ENCODE results near the gene IL1RAPL1. TPM values are rescaled to one million over a fixed set of nuclear protein-coding genes. Genes with fewer than 3 reads are reported as not detected.
A peak's percentile ranks its signal among the peaks of the same experiment; 100 is the strongest.

IL1RAPL1 gene
- polyA plus RNA-seq, 1 donor from 2014 or later: not detected

DNA sequence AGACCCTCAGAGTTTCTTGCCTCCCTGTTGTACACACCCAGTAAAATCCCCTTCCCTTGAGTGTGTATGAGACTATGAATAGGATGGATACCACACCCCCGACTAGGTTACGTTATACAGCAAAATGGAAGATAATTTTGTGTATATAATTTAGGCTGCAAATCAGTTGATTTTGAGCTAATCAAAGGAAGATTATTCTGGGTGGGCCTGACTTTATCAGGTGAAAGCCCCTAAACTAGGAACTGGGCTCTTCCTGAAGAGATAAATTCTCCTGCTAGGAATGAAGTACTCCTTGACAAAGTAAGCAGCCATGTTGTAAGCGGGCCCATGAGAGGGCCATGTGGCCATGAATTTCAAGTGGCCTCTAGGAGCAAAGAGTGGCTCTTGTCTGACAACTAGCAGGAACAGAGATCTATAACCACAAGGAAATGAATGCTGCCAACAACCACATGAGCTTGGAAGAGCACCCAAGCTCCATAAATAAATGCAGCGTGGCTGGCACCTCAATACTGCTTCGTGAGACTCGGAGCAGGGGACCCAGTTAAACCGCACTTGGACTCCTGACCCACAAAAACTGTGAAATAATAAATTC lies 646.4 kb downstream of the IL1RAPL1 start:
- H3K27me3 Mint-ChIP-seq: no peaks in the 10 kb centered on the region
- peaks cover 0 to 3% (median 1%) of the 10 kb centered on the region in 3 donors for H3K9me3 Mint-ChIP-seq
- H3K4me1 Mint-ChIP-seq: no peaks in the 10 kb centered on the region
- no peak overlapping the region for H3K4me3 Mint-ChIP-seq
- H3K27ac Mint-ChIP-seq: no peak overlapping the region
- no peaks in the 10 kb centered on the region for H3K36me3 Mint-ChIP-seq

DNA sequence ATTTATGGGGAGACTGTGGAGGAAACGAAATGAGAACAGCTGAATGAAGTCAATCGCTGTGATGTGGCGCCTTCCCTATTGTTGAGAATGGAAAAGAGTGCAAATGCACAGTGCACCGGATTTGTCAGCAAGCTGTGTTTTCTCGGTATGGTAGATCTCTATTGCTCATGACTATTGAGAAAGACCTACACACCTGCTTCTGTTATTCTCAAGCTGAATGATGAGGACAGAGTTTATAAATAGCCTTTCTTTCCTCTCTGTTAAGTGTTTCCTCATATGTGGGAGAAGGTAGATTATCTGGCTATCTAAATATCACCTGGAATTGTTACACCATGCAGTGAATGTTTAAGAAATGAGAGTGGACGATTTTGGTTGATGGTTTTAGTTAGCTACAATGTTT lies 650.7 kb downstream of the IL1RAPL1 start:
- Mint-ChIP-seq H3K27ac (no peak overlapping the region), H3K36me3 (no peaks in the 10 kb centered on the region), H3K4me3 (no peak overlapping the region), H3K27me3 (no peaks in the 10 kb centered on the region), H3K4me1 (no peaks in the 10 kb centered on the region), H3K9me3 (peaks cover 0 to 5% (median 1%) of the 10 kb centered on the region in 3 donors)

DNA sequence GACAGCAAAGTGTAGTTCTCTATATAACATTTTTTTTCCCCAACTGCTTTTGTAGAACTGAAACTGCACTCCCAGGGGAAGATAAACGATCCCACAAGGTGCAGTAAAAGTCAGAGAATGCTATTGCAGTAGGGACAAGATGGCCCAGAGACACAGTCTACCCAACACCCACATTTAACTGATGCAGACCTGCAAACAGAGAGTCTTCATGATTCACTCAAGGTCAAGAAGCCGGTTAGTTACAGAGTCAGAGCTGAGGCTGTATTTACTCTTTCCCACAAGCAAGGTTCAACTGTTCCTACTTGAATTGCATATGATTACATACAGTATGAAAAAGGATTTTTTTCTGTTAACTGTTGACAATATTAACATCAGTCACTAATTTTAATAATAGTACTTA lies 654.6 kb downstream of the IL1RAPL1 start:
- no peak overlapping the region for H3K4me3 Mint-ChIP-seq
- no peak overlapping the region for H3K27ac Mint-ChIP-seq
- no peaks in the 10 kb centered on the region for H3K36me3 Mint-ChIP-seq
- peaks cover 0 to 6% (median 4%) of the 10 kb centered on the region in 3 donors for H3K9me3 Mint-ChIP-seq
- H3K27me3 Mint-ChIP-seq: no peaks in the 10 kb centered on the region
- H3K4me1 Mint-ChIP-seq: no peaks in the 10 kb centered on the region

DNA sequence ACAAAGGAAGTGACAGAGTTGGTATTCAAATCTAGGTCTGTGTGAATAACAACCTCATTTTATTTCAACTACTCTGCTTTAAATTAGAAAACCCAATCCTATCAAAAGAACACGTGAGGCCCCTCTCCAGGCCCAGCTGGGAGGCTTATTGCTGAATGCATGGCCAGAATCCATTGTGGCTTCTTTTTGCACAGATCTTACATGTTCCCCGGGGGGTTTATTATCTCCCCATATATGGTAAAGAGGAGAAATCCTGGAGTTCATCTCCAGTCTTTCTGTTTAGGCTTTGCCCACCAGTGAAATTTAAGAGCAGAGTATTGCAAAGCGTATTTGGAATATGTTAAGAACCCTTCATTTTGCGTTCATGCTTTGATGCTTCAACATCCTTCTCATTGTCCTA lies 655.6 kb downstream of the IL1RAPL1 start:
- Mint-ChIP-seq H3K9me3 (peaks cover 0 to 5% (median 2%) of the 10 kb centered on the region in 3 donors), H3K36me3 (no peaks in the 10 kb centered on the region), H3K27me3 (no peaks in the 10 kb centered on the region), H3K4me1 (peaks cover 0 to 2% (median 0%) of the 10 kb centered on the region in 3 donors), H3K27ac (no peak overlapping the region), H3K4me3 (no peak overlapping the region)

DNA sequence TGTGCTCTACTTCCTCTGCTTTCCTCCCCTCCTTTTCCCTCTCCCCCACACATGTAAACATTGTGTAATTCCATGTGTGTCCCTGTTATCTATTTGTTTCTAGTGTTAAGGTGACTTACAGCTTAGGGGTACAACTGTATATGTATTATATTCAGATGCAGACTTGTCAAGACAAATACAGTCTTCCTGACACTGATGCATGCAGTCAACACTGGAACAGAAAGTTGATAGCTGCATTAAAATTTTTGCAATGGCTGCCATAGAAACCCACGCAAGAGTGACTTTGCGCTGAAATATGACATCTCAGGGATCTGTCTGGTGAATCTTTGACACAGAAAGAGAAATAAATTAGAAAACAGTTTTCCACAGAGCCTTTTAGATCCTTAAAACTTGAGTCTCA lies 656.7 kb downstream of the IL1RAPL1 start:
- Mint-ChIP-seq H3K4me1 (peaks cover 0 to 2% (median 0%) of the 10 kb centered on the region in 3 donors), H3K27ac (no peak overlapping the region), H3K36me3 (no peaks in the 10 kb centered on the region), H3K27me3 (no peaks in the 10 kb centered on the region), H3K4me3 (no peak overlapping the region), H3K9me3 (peaks cover 0 to 5% (median 2%) of the 10 kb centered on the region in 3 donors)

DNA sequence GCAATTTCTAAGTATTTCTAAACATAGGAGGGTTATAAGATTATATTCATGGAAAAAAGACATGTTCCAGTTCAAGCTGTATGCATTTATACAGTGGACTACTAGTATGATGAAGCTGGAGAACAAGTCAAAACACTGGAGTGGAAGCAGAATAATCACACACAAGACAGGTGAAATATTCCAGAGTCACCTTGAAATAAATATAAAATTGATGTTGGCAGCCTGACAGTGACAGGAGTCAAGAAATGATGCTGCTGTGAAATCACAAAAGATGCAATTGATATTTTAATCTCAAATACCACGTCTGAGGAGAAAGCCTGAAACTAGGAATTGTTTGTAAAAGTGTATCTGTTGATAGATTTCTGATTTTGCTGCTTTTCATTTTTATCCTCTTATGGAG lies 667.3 kb downstream of the IL1RAPL1 start:
- Mint-ChIP-seq H3K36me3 (peaks cover 2% of the 10 kb centered on the region), H3K4me1 (no peaks in the 10 kb centered on the region), H3K27ac (no peak overlapping the region), H3K27me3 (no peaks in the 10 kb centered on the region), H3K9me3 (peaks cover 0 to 4% (median 0%) of the 10 kb centered on the region in 3 donors), H3K4me3 (no peak overlapping the region)

DNA sequence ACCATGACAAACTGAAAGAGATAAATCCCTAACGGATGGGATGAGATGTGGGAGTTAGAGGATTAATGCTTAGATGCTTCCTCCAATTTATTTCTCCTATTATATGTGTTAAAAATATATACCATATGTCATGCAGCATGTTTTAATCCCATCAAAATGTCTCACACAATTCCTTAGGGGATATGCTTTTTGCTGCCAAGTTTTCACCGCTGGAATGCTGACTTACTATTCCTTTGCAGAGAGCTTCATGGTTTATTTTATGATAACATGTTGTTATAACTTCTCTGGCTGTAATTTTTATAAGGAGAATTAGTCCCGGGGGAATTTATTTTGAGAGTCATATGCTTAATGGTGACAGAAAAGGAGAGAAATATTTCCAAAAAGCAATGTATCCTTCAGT lies 670.3 kb downstream of the IL1RAPL1 start:
- H3K4me3 Mint-ChIP-seq: no peak overlapping the region
- no peaks in the 10 kb centered on the region for H3K27me3 Mint-ChIP-seq
- H3K27ac Mint-ChIP-seq: no peak overlapping the region
- peaks cover 3% of the 10 kb centered on the region for H3K36me3 Mint-ChIP-seq
- peaks cover 0 to 4% (median 0%) of the 10 kb centered on the region in 3 donors for H3K9me3 Mint-ChIP-seq
- no peaks in the 10 kb centered on the region for H3K4me1 Mint-ChIP-seq

DNA sequence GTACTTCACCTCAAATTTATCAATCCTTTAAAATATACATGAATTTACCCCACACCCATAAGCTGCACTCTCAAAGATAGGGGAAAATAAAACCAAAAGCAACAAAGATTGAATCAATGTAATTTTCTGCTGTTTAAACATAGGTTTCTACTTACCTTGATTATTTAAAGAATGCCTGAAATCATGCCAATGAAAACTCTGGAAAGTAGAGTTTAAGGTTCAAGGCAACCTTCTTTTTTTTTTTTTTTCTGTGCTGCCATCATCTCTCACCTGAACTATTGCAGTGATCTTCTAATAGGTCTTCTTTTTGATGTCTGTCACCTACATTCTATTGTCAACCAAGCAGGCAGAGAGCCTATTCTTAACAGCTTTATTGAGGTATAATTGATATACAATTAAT lies 682.1 kb downstream of the IL1RAPL1 start:
- Mint-ChIP-seq H3K4me3 (no peak overlapping the region), H3K9me3 (peaks cover 0 to 2% (median 0%) of the 10 kb centered on the region in 3 donors), H3K36me3 (no peaks in the 10 kb centered on the region), H3K27me3 (no peaks in the 10 kb centered on the region), H3K4me1 (no peaks in the 10 kb centered on the region), H3K27ac (no peak overlapping the region)

DNA sequence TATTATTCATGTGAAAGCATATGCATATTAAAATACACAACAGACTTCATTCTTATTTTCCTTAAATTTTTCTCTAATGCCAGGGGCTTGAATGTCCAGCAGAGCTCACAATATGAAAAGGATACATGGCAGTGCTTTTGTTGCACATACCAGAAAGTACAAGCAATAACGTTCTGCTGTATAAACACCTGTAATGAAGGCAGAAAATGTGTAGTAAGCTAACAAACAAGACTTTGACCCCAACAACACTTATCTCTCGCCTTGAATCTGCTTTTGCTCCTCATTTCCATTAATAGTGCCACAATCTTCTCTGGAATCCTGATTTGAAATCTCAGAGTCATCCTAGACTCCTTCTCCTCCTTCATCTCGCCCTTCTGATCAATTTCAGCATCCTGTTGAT lies 687.3 kb downstream of the IL1RAPL1 start:
- Mint-ChIP-seq H3K4me3 (no peak overlapping the region), H3K27me3 (no peaks in the 10 kb centered on the region), H3K27ac (no peak overlapping the region)

DNA sequence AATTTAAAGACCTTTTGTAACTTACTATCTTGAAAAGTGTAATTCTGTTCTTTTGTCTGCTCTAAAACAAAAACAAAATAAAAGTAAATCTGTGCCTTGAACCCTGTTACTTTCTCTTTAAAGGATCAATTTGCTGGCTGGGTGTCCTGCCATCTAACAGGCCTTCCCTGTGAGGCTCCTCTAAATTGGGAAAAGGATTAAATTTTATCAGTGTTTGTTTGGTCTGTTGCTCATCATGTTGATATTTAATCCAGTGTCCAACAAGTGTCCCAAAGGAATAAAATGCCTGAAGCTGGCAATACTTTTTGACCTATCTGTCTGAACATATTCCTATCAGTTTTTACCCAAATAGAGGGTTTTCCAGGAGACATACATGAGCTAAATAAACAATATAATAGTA lies 688.7 kb downstream of the IL1RAPL1 start:
- no peaks in the 10 kb centered on the region for H3K36me3 Mint-ChIP-seq
- H3K4me3 Mint-ChIP-seq: no peak overlapping the region
- no peaks in the 10 kb centered on the region for H3K27me3 Mint-ChIP-seq
- H3K4me1 Mint-ChIP-seq: no peaks in the 10 kb centered on the region
- H3K9me3 Mint-ChIP-seq: peaks cover 0 to 6% (median 3%) of the 10 kb centered on the region in 3 donors
- H3K27ac Mint-ChIP-seq: no peak overlapping the region

More for the DNA sequence above, 687.3 kb downstream of the IL1RAPL1 start:
- no peaks in the 10 kb centered on the region for H3K36me3 Mint-ChIP-seq
- no peaks in the 10 kb centered on the region for H3K4me1 Mint-ChIP-seq
- H3K9me3 Mint-ChIP-seq: peaks cover 0 to 3% (median 2%) of the 10 kb centered on the region in 3 donors

DNA sequence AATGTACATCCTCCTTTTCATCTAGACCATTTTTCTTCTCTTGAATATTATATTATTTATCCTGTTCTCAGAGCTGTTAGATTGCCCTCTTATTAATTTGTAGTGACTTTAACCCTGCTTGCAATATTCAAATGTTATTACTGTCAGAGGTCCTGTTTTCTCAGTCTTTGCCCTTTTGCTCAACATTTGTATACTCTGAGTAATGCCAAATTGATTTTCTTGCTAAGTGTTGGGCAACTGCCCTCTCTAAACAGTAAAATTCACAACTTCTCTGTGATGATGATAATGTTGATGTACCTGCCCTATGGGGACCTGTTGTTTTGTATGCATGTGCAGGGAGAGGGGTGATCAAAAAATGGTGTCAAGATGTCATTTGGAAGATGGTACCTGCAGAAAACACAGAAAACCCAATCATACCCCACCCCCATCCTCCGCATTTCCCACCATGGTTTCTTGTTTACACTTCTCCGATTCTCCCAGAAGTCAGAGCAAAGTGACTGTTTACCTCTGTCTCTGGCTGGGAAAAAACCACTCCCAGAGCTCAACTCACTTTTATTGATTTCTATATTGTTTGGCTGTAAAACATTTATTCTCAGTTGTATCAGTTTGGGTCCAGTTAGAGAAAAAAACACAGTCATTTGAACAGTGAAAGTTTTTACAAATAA lies 694.0 kb downstream of the IL1RAPL1 start:
- H3K27ac Mint-ChIP-seq: no peak overlapping the region
- H3K36me3 Mint-ChIP-seq: no peaks in the 10 kb centered on the region
- H3K27me3 Mint-ChIP-seq: no peaks in the 10 kb centered on the region
- no peak overlapping the region for H3K4me3 Mint-ChIP-seq
- peaks cover 3 to 7% (median 6%) of the 10 kb centered on the region in 3 donors for H3K9me3 Mint-ChIP-seq
- no peaks in the 10 kb centered on the region for H3K4me1 Mint-ChIP-seq

DNA sequence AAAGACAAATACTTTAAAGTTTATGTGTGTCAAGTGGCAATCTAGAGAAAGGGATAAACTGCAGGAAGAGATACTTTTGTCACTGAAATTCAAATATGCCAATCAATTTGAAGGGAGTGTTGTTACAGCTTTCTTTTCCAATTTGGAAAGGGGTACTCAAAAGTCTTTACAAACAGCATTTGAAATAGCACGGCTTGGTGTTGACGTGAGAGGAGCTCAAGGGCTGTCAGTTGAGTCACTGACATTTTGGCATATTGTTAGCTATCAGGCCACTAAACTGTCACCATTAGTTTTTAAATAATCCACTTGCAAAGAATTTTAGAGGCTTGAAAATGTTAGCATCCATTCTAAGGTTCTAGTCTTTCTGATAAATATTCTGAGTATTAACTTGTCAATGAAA lies 698.4 kb downstream of the IL1RAPL1 start:
- Mint-ChIP-seq H3K36me3 (no peaks in the 10 kb centered on the region), H3K9me3 (peaks cover under 1 to 6% (median 5%) of the 10 kb centered on the region in 3 donors), H3K27ac (no peak overlapping the region), H3K4me3 (no peak overlapping the region), H3K4me1 (no peaks in the 10 kb centered on the region), H3K27me3 (no peaks in the 10 kb centered on the region)

DNA sequence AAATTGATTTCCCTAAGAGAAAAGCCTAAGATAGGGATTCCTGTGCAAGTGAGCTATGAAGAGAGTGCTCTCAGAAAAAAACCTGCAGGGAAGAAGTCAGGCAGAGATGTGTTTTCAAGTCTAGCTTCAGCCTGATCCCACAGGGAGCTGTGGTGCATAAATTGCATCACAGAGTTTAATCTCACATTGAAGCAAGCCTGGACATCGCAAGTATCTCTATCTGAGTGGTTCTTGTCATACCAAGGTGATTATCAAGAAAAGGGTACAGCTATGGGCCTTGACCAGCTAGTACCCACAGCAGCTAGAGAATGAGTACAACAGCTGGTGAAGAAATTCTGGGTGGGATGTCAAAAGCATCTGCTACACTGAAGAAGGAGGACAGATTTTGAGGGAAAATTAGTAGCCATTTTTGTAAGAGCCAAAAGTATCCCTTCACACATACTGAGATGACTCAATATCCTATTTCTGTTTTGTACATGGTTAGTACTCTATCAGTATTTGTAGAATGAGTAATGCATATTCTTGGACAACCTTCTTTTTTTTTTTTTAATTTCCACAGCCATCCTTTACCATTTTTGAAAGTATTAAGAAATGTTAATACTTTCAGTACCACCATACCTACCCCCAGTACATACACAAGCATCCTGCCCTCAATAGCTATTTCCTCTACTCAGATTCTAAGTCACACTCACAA lies 708.9 kb downstream of the IL1RAPL1 start:
- no peaks in the 10 kb centered on the region for H3K9me3 Mint-ChIP-seq

DNA sequence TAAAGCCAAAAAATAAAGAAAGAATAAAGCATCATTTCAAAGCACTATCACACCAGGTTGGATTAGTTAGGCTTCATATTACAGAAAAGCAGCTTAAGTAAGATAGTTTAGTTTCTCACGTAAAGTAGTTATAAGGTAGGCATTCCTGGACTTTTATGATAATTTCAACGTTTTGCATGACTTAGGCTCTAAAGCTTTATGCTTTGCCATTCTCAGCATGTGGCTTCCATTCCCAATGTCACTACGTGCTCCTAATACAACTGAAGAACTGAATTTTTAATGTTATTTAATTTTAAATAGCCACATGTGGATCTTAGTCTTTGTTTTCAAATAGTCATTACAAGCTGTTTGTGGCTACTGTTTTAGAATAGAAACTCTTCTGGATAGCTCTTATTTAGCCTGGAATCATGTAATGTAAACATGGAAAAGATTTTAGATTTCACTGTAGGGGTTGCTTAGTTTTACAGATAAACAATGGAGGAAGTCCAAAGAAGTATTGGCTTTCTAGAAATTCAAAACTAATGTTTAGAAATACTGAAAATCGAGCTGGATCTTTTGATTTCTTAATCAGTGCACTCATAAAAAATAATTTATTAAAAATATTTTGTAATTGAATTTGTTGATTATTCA lies 710.0 kb downstream of the IL1RAPL1 start:
- H3K4me3 Mint-ChIP-seq: no peak overlapping the region
- H3K36me3 Mint-ChIP-seq: no peaks in the 10 kb centered on the region
- no peaks in the 10 kb centered on the region for H3K4me1 Mint-ChIP-seq
- H3K9me3 Mint-ChIP-seq: no peaks in the 10 kb centered on the region
- H3K27me3 Mint-ChIP-seq: no peaks in the 10 kb centered on the region
- no peak overlapping the region for H3K27ac Mint-ChIP-seq

More for the DNA sequence above, 708.9 kb downstream of the IL1RAPL1 start:
- peak overlapping the region in 1 of 3 donors; percentile 6 for H3K27ac Mint-ChIP-seq
- H3K4me3 Mint-ChIP-seq: no peak overlapping the region
- no peaks in the 10 kb centered on the region for H3K36me3 Mint-ChIP-seq
- H3K4me1 Mint-ChIP-seq: no peaks in the 10 kb centered on the region
- no peaks in the 10 kb centered on the region for H3K27me3 Mint-ChIP-seq

DNA sequence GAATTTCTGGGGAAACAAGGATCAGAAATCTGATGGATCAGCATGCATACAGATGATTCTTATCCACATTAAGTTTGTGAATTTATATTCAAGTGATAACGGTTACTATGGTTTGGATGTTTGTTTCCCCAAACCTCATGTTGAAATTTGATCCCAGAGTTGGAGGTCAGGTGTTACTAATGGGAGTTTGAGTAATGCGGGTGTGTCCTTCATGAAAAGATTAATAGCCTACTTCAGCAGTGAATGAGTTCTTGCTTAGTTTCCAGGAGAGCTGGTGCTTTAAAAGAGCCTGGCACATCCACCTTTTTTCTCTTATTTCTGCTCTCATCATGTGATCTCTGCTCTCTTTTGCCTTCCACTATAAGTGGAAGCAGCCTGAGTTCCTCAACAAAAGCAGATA lies 712.4 kb downstream of the IL1RAPL1 start:
- H3K36me3 Mint-ChIP-seq: no peaks in the 10 kb centered on the region
- H3K27ac Mint-ChIP-seq: no peak overlapping the region
- no peak overlapping the region for H3K4me3 Mint-ChIP-seq
- H3K27me3 Mint-ChIP-seq: no peaks in the 10 kb centered on the region
- H3K9me3 Mint-ChIP-seq: no peaks in the 10 kb centered on the region
- no peaks in the 10 kb centered on the region for H3K4me1 Mint-ChIP-seq
